Measurements from ENCODE around the gene ACSL6.

The ACSL6 gene

GRCh38 chr5:131992370-131992769 lies 19.1 kb downstream of the ACSL6 start:
- DNase-seq, result no peak
- in situ Hi-C loops (cut with MboI; ENCODE audit: low pct_unique_long_range_greater_than_20kb, low sequenced_read_pairs), result no loop called here

GRCh38 chr5:131991593-131992324 lies 19.7 kb downstream of the ACSL6 start:
- in situ Hi-C loops (cut with MboI; ENCODE audit: low pct_unique_long_range_greater_than_20kb, low sequenced_read_pairs), result no loop called here
- no peak for DNase-seq

- DNase-seq, result no peak
- in situ Hi-C loops (cut with MboI; ENCODE audit: low pct_unique_long_range_greater_than_20kb, low sequenced_read_pairs), result no loop called here
Measured at GRCh38 chr5:131990716-131991115, 20.7 kb downstream of the ACSL6 start.

GRCh38 chr5:131988601-131989000 lies 22.9 kb downstream of the ACSL6 start:
- in situ Hi-C loops (cut with MboI; ENCODE audit: low pct_unique_long_range_greater_than_20kb, low sequenced_read_pairs), result no loop called here
- DNase-seq, result no peak

- no peak for DNase-seq
- in situ Hi-C loops (cut with MboI; ENCODE audit: low pct_unique_long_range_greater_than_20kb, low sequenced_read_pairs), result no loop called here
Measured at GRCh38 chr5:131987251-131987650, 24.2 kb downstream of the ACSL6 start.

GRCh38 chr5:131986161-131986912 lies 25.1 kb downstream of the ACSL6 start:
- in situ Hi-C loops (cut with MboI; ENCODE audit: low pct_unique_long_range_greater_than_20kb, low sequenced_read_pairs), result no loop called here
- no peak for DNase-seq

- no peak for DNase-seq
- in situ Hi-C loops (cut with MboI; ENCODE audit: low pct_unique_long_range_greater_than_20kb, low sequenced_read_pairs), result no loop called here
Measured at GRCh38 chr5:131984956-131985665, 26.3 kb downstream of the ACSL6 start.

- in situ Hi-C loops (cut with MboI; ENCODE audit: low pct_unique_long_range_greater_than_20kb, low sequenced_read_pairs), result no loop called here
- DNase-seq, result no peak
Measured at GRCh38 chr5:131983244-131983771, 28.1 kb downstream of the ACSL6 start.

GRCh38 chr5:131981516-131981915 lies 29.9 kb downstream of the ACSL6 start:
- in situ Hi-C loops (cut with MboI; ENCODE audit: low pct_unique_long_range_greater_than_20kb, low sequenced_read_pairs), result no loop called here
- no peak for DNase-seq

- in situ Hi-C loops (cut with MboI; ENCODE audit: low pct_unique_long_range_greater_than_20kb, low sequenced_read_pairs), result no loop called here
- no peak for DNase-seq
Measured at GRCh38 chr5:131980696-131981095, 30.8 kb downstream of the ACSL6 start.

- in situ Hi-C loops (cut with MboI; ENCODE audit: low pct_unique_long_range_greater_than_20kb, low sequenced_read_pairs), result no loop called here
- no peak for DNase-seq
Measured at GRCh38 chr5:131979816-131980215, 31.6 kb downstream of the ACSL6 start.

GRCh38 chr5:131977212-131977604 lies 34.2 kb downstream of the ACSL6 start:
- no peak for DNase-seq
- in situ Hi-C loops (cut with MboI; ENCODE audit: low pct_unique_long_range_greater_than_20kb, low sequenced_read_pairs), result no loop called here

GRCh38 chr5:131976414-131977211 lies 34.8 kb downstream of the ACSL6 start:
- no peak for DNase-seq
- in situ Hi-C loops (cut with MboI; ENCODE audit: low pct_unique_long_range_greater_than_20kb, low sequenced_read_pairs), result no loop called here

GRCh38 chr5:131974956-131975726 lies 36.3 kb downstream of the ACSL6 start:
- DNase-seq, result no peak

GRCh38 chr5:131974622-131974955 lies 36.9 kb downstream of the ACSL6 start:
- in situ Hi-C loops (cut with MboI; ENCODE audit: low pct_unique_long_range_greater_than_20kb, low sequenced_read_pairs), result no loop called here
- no peak for DNase-seq

More at GRCh38 chr5:131974956-131975726, 36.3 kb downstream of the ACSL6 start:
- in situ Hi-C loops (cut with MboI; ENCODE audit: low pct_unique_long_range_greater_than_20kb, low sequenced_read_pairs), result no loop called here

- in situ Hi-C loops (cut with MboI; ENCODE audit: low pct_unique_long_range_greater_than_20kb, low sequenced_read_pairs), result no loop called here
- no peak for DNase-seq
Measured at GRCh38 chr5:131974016-131974415, 37.4 kb downstream of the ACSL6 start.

GRCh38 chr5:131973089-131973712 lies 38.3 kb downstream of the ACSL6 start:
- no peak for DNase-seq
- in situ Hi-C loops (cut with MboI; ENCODE audit: low pct_unique_long_range_greater_than_20kb, low sequenced_read_pairs), result no loop called here

GRCh38 chr5:131968396-131968954 lies 43.0 kb downstream of the ACSL6 start:
- in situ Hi-C loops (cut with MboI; ENCODE audit: low pct_unique_long_range_greater_than_20kb, low sequenced_read_pairs), result no loop called here

More at GRCh38 chr5:131968396-131968954, 43.0 kb downstream of the ACSL6 start:
- DNase-seq, result no peak
